SKM-1 (cell line): ENCODE data around the gene COG5.
"Not testable (repeated sequence)": the region's sequence is repeated elsewhere in the genome, so short reads cannot be mapped to it uniquely, and the experiment has no call there.

Source experiments
- DNase-seq: peaks from one replicate; lab custom pipeline; 2025; ENCODE audit not compliant: unreplicated experiment; lab: John Stamatoyannopoulos, UW

The COG5 gene

DNA sequence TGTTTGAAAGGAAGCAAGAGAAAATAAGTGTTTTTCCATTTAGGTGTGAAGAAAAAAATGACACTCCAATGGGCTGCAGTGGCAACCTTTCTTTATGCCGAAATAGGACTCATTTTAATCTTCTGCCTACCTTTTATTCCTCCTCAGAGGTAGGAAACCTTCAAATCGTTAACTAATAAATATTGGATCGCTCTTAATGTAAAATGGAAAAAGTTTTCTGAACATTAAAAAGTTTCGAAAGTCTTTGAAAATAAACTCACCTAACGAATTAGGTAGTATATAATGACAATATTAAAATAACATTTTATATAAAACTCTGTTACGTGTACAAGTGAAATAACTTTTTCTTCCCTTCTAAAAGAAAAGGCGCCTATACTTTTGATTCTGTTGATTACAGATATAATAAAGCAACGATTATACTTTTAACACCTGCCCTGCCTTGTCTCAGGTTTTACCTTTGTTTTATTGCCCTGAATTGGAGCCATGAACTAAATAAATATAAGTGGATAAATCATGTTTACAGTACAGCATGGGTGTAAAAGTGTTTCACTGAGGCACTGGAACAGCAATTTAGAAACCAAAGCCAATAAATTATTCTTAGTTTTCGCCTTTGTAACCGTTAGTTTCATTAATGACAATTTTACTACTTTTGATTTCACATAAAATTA lies 17.1 kb upstream of the COG5 start:
- no peak for DNase-seq

DNA sequence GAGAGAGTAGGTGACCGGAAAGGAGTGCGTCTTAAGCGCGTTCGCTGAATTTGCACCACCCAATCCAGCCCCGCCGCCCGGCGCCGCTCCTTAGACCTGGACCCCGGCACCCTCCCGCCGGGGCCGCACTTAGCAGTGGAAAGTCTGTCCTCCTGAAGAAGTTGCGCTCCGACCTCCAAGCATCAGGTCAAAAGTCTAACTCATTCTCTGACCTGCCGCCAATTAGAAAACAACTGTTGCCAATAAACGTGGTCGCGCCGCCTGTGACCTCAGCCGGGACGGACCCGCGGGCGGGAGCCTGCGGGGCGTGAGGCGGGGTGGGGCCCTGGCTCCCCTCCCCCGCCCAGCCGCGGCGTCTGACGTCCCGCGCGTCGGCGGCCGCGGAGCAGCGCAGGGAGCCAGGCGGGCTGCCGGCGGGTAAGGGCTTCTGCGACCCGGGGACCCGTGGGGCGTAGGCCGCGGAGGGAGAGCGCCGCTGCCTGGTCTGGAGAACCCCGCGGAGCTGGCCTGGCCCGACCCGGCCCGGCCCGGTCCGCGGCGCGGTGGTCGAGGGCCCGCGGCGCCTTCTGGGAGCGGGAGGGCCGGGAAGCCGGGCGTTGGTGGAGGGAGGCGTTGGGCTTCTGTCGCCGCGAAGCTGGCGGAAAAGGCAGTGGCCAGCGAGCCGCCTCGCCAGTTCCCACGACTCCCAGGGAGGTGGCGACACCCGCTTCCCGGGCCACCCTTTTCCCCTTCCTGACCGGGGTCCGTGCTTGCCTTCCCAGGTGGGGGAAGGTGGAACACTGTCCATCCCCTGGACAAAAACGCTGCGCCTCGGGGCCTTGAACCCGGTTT lies 16.4 kb upstream of the COG5 start, which contains the start of gene BCAP29:
Gene BCAP29, plus strand, starts transcription at position 362 of the 831 bp plus-strand sequence. CDS start 527 bp downstream, outside the sequence.
- DNase-seq, result peak; percentile 42

DNA sequence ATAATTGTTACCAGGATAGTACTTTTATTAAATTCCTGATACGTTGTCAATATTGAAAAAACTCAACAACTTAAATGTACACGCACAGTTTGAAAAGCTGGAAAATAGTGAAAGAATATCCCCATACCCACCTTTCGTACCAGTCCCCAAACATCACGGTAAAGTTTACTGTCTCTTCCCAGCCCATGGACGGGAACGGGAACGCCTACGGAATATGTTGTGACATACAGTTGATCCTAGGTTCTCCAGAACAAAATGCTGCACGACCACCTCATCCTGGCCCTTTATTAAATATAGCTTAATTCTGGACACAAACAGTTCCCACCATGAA lies 15.8 kb upstream of the COG5 start:
- no peak for DNase-seq

DNA sequence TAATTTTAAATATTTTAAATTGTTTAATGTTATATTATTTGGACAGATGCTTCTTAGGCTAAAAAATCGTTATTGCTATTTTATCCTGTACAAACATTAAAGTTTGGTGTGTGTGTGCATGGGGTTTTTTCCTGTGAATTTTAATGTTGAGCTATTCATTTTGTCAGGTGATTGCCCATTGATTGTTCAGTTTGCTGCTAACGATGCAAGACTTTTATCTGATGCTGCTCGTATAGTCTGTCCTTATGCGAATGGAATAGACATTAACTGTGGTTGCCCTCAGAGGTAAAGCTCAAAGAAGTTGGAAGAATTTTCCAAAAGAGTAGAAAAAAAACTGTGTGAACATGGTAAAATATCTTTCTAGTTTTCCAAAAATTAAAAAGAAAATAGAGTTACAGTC lies 9.8 kb upstream of the COG5 start:
- DNase-seq, result no peak

DNA sequence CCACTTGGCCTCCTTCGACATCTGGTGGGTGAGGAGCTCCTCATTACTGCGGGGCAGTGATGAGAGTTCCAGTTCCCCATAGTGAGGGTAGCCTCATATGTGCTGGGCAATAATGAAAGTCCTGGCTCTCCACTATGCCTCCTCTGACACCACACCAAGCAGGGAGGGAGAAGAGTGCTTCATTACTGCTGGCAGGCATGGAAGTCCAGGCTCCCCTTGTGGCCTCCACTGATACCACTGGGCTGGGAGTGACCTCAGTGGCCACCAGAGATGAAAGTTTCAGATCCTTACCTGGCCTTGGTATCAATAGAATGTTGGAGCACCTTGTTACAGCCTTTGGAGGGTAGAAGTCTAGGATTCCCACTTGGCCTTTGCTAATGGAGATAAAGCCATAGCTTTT lies 6.6 kb upstream of the COG5 start:
- DNase-seq, result no peak

GRCh38 chr7:107564553-107565298 lies 1.0 kb upstream of the COG5 start:
- DNase-seq, result no peak

DNA sequence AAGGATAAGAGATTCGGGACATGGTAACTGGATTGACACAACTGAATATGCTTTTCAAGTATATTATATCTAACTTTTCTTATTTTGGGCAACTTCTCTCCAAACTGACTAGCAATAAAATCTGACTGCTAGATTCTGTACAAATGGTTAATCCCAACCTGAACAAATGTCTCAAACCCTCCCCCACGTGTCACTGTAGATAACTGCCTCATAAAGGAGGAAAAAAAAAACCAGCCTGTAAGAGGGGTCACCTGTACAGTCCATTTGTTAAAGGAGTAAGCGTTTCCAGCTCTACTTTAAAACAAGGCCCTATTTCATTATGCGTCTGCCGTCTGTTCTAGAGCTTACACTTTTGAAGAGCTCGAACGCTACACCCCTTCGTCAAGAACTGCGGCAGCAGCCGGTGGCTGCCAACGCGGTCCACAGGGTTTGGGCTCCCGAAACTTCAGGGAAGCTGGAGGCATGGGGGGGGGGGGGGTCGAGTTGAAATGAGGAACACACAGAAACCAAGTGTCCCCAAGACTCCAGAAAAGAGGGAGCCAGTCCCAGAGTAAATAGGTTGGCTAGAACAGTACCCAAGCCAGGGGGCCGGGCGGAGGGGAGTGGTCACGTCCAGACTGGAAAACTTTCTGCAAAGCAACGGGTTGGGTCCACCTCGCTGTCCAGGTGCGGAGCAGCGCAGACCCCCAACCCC lies 492 bp downstream of the COG5 start:
- no peak for DNase-seq

- DNase-seq, result no peak
These were observed 2.7 kb downstream of the COG5 start for GRCh38 chr7:107560898-107561516.

DNA sequence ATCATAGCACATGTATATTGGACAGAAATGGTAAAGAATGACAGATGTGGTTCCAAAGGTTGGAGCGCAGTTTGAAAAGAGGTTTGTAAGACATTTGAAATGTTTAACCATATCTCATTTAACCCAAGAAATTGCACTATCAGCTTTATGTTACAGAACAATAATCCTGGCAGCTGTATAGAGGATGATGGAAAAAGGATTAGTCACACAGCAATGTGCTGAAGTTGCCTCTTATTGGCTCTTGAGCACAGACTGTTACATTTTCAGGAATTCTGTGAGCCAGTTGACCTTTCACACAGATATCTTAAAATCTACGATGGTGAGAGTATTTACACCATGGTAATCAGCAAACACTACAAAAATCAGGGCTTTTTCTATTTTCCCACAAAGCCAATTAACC lies 3.9 kb downstream of the COG5 start:
- DNase-seq, result no peak

DNA sequence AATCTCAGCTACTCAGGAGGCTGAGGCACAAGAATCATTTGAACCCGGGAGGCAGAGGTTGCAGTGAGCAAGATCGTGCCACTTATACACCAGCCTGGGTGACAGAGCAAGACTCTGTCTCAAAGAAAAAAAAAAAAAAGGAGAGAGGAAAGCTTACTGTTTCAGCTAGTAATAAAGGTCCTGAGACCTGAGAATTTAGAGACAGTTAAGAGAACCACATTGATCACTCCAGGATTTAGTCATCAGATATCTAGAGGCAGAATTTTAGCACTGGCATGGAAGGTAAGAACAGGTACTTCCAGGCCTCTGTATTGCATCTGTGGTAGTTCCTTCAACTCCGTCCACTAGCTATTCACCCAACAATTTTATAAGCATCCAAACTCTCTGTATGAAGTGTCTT lies 7.8 kb downstream of the COG5 start:
- no peak for DNase-seq

GRCh38 chr7:107551936-107552335 lies 11.8 kb downstream of the COG5 start:
- no peak for DNase-seq

- DNase-seq, result no peak
These were observed 18.7 kb downstream of the COG5 start for GRCh38 chr7:107544848-107545591.

- DNase-seq, result no peak
These were observed 20.3 kb downstream of the COG5 start for GRCh38 chr7:107543338-107543993.

GRCh38 chr7:107538001-107538400 lies 25.7 kb downstream of the COG5 start:
- no peak for DNase-seq

GRCh38 chr7:107537228-107537627 lies 26.5 kb downstream of the COG5 start:
- not testable (repeated sequence) for DNase-seq

DNA sequence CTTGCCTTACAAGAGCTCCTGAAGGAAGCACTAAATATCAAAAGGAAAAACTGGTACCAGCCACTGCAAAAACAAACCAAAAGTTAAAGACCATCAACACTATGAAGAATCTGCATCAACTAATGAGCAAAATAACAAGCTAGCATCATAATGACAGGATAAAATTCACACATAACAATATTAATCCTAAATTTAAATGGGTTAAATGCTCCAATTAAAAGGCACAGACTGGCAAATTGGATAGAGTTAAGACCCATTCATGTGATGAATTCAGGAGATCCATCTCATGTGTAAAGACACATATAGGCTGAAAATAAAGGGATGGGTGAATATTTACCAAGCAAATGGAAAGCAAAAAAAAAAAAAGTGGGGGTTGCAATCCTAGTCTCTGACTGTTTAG lies 29.6 kb downstream of the COG5 start:
- DNase-seq, result no peak

- DNase-seq, result no peak
These were observed 33.0 kb downstream of the COG5 start for GRCh38 chr7:107530751-107531150.

- DNase-seq, result no peak
These were observed 35.3 kb downstream of the COG5 start for GRCh38 chr7:107528461-107528860.

- no peak for DNase-seq
These were observed 36.5 kb downstream of the COG5 start for GRCh38 chr7:107527196-107527595.

- DNase-seq, result no peak
These were observed 37.0 kb downstream of the COG5 start for GRCh38 chr7:107526672-107527071.
